NCI-H69 (cell line): ENCODE data around the gene GNG2.

ENCODE experiments used
- DNase-seq: peaks from one replicate; lab custom pipeline; 2025; lab: John Stamatoyannopoulos, UW

GNG2 gene

DNA sequence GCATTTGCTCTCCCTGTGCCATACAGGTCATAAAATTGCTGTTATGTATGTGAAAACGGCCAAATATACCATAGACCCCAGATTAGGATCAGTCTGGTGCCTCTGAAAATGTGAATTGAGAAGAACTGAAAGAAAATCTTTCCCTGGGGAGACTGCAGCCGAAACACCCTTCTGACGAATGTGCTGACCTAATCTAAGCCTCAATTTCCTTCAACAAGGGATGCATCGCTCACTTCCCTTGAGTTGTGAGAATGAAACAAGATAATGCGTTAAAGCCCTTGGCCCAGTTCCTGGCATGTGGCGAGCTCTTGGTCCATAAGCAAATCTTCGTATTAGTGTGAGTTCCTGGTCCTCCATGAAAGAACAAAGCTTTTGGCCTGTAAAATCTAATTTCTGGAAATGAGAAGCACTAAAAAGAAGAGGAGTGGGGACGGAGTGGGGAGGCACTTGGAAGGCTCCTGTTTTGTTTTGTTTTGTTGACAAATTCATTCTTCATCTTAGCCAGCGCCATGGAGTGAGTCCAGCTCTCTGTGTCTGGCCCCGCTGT, 79.4 kb downstream of the GNG2 start:
- DNase-seq: peak; percentile 55

DNA sequence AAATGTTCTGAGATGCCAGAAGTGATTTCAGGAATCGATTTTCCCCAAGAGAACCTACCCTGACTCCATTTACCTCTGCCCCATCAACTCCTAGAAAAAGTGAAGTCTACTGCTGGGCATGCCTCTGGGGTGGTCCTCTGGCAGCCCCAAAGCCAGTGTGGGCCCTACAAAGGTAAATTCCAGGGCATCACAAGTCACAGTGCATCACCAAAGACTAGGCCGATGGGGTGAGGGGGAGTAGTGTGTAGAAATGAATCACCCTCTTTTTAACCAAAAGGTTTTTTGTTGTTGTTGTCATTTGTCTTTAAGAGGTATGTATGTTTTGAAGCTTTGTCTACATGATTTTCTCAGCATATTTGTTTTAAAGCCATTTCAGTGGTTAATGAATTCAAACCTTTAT, 82.6 kb downstream of the GNG2 start:
- DNase-seq: no peak

DNA sequence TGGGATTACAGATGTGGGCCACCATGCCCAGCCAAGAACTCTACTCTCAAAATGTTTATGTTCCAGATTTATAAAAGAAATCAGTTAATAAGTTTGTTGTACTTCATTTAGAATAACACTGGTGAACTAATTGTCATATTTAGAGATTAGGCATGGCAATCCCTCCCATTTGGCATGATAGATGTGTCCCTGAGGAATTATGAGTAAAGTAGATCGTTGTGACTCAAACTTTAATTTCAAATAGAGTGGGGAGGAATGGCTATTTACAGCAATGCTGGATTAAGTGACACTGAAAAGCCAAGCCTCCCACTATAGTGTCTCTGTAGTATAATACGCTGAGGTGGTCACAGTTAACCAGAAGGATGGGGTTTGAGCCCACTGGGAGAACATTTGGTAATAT, 89.6 kb downstream of the GNG2 start:
- DNase-seq: peak; percentile 38

DNA sequence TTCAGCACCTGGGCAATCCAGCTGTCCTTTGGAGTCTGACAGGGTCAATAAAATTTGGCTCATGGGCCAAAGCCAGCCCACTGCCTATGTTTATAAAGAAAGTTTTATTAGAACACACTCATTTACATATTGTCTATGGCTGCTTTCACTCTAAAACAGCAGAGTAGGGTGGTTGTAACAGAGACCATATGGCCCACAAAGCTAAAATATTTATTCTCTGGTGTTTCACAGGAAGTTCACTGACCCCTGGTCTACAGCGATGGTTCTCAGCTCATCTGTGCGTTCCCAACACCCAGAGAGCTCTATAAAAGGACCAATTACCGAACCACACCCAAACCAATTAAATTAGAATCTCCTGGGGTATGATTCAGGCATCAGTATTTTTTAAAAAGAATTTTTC, 91.2 kb downstream of the GNG2 start:
- peak; percentile 96 for DNase-seq

DNA sequence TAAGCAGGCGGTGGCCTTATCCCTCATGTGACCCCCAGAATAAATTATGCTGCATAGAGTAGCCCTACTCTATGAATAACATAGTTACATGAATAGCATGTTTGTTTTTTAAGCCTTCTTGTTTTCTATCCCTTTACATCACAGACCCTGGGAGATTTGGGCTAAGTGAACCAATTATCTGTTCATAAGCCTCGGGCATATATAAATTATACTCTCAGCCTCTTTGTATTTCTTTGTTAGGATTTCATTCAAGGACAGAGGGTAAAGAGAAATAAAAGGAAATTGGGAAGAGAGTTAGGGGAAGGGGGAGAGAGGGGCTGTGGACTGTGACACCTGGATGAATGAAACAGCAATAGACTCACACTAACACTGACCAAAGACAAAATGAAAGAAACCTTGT, 93.6 kb downstream of the GNG2 start:
- peak; percentile 89 for DNase-seq

DNA sequence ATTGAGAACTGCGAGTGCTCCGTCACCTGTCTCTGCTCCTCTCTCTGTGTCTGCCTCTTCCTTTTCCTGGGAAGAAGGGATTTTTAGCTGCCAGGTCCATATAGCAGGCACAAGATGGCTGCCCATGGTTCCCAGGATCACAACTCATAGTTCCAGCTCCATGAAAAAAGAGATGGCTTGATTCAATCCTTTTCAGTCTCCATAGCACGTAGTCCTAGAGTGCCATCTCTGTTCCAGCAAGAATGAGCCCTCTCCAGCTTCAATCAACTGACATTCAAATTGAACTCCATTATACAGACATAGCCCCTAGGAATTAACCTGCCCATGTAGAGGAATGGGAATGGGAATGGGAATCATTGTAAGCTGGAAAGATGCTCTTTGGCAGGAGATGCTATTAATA, 94.2 kb downstream of the GNG2 start:
- DNase-seq: peak; percentile 68

DNA sequence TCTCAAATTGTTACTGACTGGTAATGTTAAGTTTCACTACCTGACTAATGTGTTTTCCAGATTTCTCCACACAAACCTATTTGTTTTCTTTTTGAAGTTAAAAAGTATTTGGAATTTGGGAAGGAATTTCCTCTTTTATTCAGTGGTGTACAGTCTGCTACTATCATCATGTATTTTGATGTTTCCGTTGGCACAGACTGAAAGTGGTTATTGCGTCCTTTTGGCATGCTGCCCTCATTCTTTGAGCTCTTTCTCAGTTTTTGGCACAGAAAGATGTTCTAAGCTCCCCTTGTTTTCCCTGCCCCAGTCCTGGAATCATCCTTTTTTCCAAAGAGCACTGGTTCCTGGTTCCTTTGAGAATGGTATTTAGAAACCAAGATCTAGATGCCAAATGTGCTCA, 97.5 kb downstream of the GNG2 start:
- no peak for DNase-seq

DNA sequence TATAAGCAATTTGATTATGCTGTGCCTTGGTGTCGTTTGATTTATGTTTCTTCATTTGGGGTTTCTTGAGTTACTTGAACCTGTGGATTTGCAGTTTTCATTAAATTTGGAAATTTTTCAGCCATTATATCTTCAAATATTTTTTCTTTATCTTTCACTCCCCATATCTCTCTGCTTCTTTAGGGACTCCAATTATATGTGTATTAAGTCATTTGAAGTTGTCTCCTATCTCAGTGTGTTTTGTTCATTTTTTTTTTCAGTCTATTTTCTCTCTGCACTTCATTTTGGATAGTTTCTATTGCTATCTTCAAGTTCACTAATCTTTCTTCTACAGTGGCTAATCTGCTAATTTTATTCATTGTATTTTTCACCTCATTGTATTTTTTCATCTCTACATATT, 99.5 kb downstream of the GNG2 start:
- DNase-seq: no peak

DNA sequence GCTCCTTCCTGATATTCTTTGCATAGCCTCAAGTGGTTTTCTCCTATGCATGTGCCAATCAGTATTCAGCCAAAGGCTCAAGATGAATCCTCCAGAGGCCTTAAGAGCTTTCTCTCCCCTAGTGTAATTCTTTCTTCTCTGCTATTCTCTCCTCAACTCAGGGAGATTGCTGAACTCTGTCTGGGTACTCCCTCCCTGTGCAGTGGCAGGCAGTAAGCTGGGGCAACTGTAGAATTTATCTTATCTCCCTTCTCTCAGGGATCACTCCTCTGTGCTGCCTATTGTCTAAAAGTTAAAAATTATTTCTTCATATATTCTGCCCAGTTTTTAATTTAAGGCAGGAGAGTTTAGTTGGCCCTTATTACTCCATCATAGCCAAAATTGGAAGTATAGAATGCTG, 100.5 kb downstream of the GNG2 start:
- peak; percentile 70 for DNase-seq

DNA sequence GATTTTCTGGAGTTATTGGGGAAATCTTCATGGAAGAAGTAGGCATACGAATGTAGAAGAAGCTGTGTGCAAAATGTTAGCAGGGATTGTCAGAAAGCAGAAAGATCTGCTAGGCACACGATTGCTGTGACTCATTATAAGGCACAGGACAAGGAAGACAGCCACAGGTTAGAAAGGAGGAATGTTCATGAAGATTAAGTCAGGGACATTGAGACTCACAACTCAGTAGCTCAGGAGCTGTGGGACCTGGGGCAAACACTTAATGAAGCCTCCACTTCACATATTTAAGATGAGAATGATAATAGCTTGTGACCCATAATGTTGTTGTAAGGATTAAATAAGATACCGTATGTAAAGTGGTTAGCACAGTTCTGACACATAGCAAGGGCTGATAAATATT, 102.3 kb downstream of the GNG2 start:
- peak; percentile 16 for DNase-seq

DNA sequence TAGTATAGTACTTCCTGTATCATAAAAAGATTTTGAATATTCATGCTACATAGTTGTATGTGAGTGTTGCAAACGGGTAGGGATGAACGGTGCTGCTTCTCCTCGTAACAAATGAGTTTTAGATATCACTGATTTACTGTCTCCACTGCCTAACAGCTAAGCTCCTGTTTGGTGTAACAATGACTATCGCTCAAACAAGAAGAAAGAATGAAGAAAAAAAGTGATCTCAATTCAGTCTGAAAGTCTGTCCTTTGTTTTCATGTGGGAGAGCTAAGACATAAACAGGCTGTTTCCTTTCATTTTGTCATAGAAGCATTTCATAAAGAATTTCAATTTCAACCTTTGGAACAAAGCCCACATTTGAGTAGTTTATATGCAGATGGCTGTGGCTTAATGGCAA, 102.9 kb downstream of the GNG2 start:
- no peak for DNase-seq

DNA sequence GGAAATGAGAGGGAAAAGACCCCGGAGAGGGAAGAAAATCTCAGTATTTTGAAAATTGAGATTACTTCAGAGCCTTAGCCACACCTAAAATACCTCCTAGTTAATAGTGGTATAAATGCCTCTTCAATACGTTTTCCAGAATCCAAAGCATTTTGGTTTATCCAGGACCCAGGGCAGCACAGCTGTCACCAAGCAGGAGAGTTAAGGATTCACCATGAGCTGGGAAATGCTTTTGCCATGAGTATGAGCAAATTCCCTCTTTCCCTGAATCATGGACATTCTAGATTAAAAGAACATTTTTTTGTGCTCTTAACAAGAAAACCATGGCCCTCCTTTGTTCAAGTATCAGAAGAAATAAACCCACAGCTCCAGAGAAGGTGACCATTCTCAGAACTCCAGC, 107.1 kb downstream of the GNG2 start:
- DNase-seq: no peak

DNA sequence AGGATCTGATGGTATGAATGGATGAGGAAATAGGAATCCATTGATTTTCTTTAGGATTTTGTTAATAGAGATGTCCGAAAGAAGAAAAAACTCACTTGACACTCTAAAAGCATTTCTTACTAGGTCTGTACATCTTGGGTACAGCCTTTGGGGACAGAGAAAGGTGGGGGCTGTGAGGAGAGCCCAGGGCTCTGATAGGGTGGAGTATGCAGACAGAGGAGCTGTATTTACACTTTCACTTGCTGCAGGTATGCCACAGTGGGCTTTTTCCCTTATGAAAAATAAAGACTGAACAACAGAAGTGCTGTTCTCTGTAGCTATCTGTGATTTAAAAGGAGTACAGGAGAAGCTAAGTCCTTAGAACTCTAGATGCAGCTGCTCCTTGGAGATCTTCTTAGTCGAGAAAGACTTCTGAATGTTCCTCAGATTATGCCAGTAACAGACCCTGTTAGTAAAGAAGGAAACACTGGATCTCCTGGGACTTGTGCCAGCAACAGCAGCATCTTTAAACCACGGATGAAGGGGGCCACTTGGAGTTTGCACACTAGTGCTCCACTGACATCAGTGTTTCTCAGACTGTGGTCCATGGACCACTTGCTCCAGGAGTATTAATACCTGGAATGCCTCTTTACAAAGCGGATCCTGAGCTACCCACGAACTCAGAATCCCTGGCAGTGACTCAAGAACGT, 109.6 kb downstream of the GNG2 start:
- DNase-seq: no peak

DNA sequence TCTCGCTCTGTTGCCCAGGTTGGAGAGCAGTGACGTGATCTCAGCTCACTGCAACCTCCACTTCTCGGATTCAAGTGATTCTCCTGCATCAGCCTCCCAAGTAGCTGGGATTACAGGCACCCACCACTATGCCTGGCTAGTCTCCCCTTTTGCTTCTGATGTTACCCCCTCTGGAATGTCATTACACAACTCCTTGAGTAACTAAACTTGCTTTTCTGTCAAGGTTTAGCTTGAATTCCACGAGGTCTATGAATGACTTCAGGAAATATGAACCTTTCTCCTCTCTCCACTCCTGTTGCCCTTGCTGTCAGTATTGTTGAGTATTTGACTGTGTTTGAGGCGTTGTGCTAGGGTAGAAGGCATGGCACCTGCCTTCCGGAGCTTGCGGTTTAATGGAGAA, 112.2 kb downstream of the GNG2 start:
- no peak for DNase-seq

DNA sequence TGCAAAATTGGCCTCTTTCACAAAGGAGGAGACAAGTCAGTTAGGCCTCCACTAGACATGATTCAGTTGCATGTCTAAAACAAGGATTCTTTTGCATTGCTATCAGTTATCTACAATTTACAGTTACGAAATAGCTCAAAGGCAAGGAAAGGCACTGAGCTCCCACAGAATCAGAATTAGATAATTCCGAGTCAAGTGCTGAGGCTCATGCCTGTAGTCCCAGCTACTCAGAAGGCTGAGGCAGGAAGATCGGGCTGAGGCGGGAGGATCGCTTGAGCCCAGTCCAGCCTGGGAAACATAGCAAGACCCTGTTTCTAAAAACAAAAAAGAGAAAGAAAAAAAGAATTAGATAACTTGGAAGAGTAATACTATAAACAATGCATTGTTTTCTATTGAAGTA, 116.7 kb downstream of the GNG2 start:
- DNase-seq: no peak

DNA sequence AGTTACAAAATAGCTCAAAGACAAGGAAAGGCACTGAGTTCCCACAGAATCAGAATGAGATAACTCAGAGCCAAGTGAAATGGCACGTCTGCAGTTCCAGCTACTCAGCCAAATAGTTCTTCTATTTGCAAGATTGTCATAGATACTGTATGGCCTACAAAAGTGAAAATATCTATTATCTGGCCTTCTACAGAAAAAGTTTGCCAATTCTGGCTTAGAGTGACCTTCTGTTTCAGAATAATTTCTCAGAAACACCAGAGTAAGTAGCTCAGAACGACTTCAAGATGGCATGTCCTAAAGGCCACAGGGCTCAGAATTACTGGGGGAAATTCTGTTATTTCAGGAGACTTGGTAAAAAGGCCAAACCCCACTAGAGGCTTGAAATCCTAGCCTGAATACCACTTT, 118.3 kb downstream of the GNG2 start:
- DNase-seq: no peak

DNA sequence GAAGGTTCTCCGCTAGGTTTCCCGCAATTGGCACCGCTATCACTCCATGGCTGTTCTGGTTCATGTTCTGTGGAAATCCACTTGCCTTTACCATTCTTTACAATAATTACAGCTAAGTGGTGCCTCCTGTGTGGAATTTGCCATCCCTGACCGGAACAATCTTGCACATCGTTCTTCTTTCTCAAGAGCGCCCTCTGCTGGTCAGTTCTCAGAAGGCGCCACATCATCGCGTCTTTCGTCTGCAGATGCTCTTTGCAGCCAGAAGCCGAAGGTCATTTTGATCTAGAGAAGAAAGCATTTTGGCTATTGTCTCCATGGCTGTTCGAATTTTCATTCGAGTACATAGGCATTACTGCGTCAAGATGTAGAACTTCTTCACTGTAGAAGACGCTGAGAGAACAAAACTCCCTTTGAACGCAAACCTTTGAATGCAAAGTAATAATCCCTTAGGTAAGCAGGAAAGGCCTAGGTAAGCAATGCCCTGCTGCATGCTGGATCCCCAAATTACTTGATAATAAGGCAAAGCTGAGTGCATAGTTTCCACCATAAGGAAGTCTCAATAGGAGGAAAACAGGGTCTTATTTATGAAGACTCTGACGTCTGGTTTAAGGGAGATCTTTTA, 118.8 kb downstream of the GNG2 start:
- peak; percentile 90 for DNase-seq

DNA sequence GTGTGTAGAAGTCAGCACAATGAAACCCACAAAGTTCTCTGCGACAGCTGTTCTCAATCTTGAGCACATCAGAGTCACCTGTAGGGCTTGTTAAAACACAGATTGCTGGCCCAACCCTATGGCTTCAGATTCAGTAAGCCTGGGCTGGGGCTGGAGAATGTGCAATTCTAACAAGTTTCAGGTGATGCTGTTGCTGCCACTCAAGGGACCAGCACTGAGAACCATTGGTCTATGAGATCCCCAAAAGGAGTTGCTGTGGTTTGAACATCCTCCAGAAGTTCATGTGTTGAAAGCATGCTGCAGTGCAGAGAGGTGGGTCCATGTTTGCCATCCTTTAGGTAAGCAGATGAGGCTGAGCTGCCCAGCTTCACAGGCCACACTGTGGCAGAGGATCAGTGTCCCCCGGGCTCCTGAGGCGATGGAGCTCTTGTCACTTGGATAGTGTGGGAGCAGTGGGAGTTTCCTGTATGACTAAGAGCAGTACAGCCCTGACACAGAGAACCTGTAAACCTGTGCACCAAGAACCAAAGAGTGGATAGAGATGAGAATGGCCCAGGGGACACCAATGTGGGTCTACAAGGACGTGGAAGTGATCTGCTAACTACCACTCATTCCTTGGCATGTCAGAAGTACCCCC, 120.9 kb downstream of the GNG2 start:
- DNase-seq: no peak

DNA sequence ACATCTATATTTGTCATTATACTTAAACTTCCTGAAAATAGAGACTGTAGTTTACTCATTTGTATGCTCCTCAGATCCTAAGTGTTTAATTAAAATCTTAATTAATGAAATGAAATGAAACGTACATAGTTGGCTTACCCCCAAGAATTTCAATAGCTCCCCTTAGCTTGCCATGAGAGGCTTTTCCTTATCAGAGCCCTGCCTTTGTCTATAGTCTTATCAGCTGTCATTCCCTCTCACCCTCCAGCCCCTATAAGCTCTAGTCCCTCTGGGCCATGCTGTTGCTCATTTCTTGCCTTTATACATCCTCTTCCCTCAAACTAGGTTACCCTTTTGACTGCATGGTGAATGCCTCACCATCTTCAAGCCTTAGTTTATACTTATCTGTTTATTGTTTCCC, 127.8 kb downstream of the GNG2 start:
- DNase-seq: no peak

DNA sequence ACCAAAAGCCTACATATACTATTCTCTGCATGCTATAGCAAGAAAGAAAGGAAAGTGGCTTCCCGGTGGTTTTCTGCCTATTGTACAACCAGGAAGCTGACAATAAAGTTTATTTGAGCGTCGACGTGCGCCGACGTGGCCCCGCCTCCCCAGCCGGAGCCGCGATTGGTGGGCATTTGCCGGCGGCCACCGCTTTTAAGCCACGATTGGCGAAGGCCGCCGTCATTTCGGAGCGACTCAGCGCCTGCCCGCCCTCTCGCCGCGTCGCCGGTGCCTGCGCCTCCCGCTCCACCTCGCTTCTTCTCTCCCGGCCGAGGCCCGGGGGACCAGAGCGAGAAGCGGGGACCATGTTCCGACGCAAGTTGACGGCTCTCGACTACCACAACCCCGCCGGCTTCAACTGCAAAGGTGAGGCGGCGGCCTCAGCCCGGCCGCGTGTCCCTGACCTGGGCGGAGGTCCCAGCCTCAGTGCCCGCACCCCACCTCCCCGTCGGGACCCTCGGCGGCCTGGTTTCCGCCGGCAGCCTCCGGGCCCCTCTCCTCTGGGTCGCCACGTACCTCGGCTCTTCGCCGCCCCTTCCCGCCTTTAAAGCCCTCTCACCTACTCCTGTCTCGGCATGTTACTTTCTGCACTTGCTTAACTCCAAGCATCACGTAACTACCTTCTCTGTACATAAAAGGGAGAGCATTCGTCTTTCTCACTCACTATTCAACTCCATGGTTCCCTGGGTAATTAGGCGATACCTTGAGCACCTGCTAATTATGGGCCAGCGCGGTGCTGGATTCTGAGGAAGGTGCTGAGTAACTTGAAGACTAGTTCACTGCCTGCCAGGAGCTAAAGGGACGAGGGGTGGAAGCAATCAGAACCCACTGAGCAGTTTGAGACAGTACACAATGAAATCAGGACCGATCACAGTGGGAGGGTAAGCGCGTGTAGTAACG, 129.2 kb downstream of the GNG2 start, which contains the start of gene RTRAF:
Gene RTRAF (plus strand): TSS at position 254 of the 942 bp plus-strand sequence. CDS start 94 bp downstream, at position 348.
- peak; percentile 98 for DNase-seq

DNA sequence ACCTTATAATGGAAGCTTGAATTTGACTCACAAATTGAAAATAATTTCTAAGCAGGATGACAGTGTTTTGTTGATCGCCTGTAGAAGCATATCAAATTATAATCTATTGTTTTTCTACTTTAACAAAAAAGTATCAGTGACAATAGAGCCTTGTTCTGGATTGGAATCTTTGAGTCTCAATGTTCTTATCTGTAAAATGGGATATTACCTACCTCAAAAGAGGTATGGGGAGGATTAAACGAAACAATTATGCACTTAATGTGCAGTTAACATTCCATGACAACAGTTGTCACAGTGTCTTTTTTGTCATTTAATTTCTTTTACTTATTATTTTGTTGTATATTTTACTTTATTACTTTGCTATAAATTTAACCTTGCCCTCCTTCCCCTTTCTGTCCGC, 130.1 kb downstream of the GNG2 start:
- DNase-seq: no peak

DNA sequence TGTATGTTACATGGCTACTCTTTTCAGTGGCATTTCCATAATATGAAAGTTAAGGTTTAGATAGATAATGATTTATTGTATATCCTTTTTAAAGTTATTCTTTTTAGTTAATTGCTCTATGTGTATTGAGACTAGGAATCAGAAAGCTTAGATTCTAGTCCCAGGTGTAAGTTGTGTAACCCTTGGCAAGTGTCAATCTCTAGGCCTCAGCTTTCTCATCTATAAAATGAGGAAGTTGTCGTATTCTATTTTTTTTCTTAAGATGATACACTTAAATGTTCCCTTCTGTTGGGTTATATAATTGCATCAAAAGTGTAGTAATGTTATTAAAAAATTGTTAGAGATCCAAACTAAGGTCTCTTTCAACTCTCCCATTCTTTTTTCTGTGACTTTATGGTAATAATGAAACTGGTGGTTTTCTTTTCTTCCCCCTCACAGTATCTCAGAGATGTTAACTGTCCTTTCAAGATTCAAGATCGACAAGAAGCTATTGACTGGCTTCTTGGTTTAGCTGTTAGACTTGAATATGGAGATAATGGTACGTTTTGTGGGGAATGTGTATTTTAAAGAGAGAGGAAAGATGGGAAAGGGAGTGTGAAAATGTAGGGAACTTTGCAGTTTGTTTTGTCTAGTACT, 133.0 kb downstream of the GNG2 start:
- DNase-seq: no peak
